GM12872 (cell line): Measurements from ENCODE around the gene NTM.

Experiments
- CTCF ChIP-seq: IDR thresholded peaks from 3 replicates; pipeline ENCODE4 v1.5.1; 2011; ENCODE audit warnings: low read depth, mild to moderate bottlenecking, low read length, moderate library complexity; ENCODE audit not compliant: insufficient read depth

Gene NTM

GRCh38 chr11:132353255-132353654 lies 982.8 kb downstream of the NTM start:
- TF ChIP-seq CTCF, result no peak

GRCh38 chr11:132357811-132358572 lies 987.6 kb downstream of the NTM start:
- no peak for TF ChIP-seq CTCF

- no peak for TF ChIP-seq CTCF
These were observed 988.1 kb downstream of the NTM start for GRCh38 chr11:132358573-132358953.

GRCh38 chr11:132361011-132361550 lies 990.7 kb downstream of the NTM start:
- TF ChIP-seq CTCF, result no peak

GRCh38 chr11:132365650-132366049 lies 995.2 kb downstream of the NTM start:
- TF ChIP-seq CTCF, result no peak

GRCh38 chr11:132367293-132367692 lies 996.9 kb downstream of the NTM start:
- no peak for TF ChIP-seq CTCF

- TF ChIP-seq CTCF, result no peak
These were observed 1003.2 kb downstream of the NTM start for GRCh38 chr11:132373405-132374143.
